IMR-90 (cell line): Measurements from ENCODE around the gene ADAM15. TPM values are rescaled to one million over a fixed set of nuclear protein-coding genes. Genes with fewer than 3 reads are reported as not detected.

Experiments
- ATAC-seq: fragments of 200-7000 bp; cut with Tn5 transposase; 2 replicates; pipeline ENCODE4 v1.9.1; 2020; ENCODE audit warnings: low read depth, mild to moderate bottlenecking, moderate library complexity
- BruUV-seq: library from RNA; stranded (reverse); fragments of 400-500 nt; replicated peaks from 2 replicates; lab custom pipeline; 2021; lab: Mats Ljungman, UMichigan
- CTCF ChIA-PET: fragments of 300-600 bp; formaldehyde crosslinking; extraction: SDS; loops from one replicate; lab custom pipeline; 2021; ENCODE audit warnings: antibody characterized with exemption; lab: Yijun Ruan, JAX
- POLR2A ChIA-PET: fragments of 300-600 bp; sonication (Branson Sonifier 250); formaldehyde crosslinking; loops from one replicate; lab custom pipeline; 2022; ENCODE audit warnings: antibody characterized with exemption; ENCODE audit not compliant: unreplicated experiment; lab: Charles Lee
- DNase-seq: peaks from one replicate; pipeline ENCODE4 v3.0.0; 2013
- H2AFZ ChIP-seq: replicated peaks from 2 replicates; pipeline ENCODE3; 2013; ENCODE audit warnings: low read length, mild to moderate bottlenecking; ENCODE audit not compliant: poor library complexity
- H2AK5ac ChIP-seq: 2 replicates; pipeline ENCODE4 v1.6.1; 2013; ENCODE audit warnings: low read depth, low read length, inconsistent platforms
- H2AK9ac ChIP-seq: replicated peaks from 2 replicates; pipeline ENCODE3; 2013; ENCODE audit warnings: mild to moderate bottlenecking, low read depth, low read length, moderate library complexity; ENCODE audit not compliant: poor library complexity
- H2BK120ac ChIP-seq: 2 replicates; pipeline ENCODE4 v1.6.1; 2013; ENCODE audit warnings: low read depth, low read length, inconsistent platforms
- H2BK15ac ChIP-seq: 3 replicates; pipeline ENCODE4 v1.6.1; 2013; ENCODE audit warnings: low read depth, low read length, inconsistent platforms
- H2BK20ac ChIP-seq: 2 replicates; pipeline ENCODE4 v1.6.1; 2013; ENCODE audit warnings: low read depth, mild to moderate bottlenecking, inconsistent platforms, low read length, moderate library complexity
- H2BK5ac ChIP-seq: 2 replicates; pipeline ENCODE4 v1.6.1; 2013; ENCODE audit warnings: mild to moderate bottlenecking, low read depth, low read length, inconsistent platforms; ENCODE audit not compliant: poor library complexity, severe bottlenecking
- H3K14ac ChIP-seq: replicated peaks from 2 replicates; pipeline ENCODE4 v1.6.1; 2013; ENCODE audit warnings: low read depth, low read length, inconsistent platforms
- H3K18ac ChIP-seq: 2 replicates; pipeline ENCODE4 v1.6.1; 2013; ENCODE audit warnings: low read depth, low read length, control low read depth
- H3K23ac ChIP-seq: 2 replicates; pipeline ENCODE4 v1.6.1; 2013; ENCODE audit warnings: low read depth, low read length, inconsistent platforms
- H3K27ac ChIP-seq: 2 replicates; pipeline ENCODE4 v1.5.1; 2013; ENCODE audit warnings: mild to moderate bottlenecking, control low read depth, low read length; ENCODE audit not compliant: insufficient read depth
- H3K27me3 ChIP-seq: 2 replicates; pipeline ENCODE4 v1.6.1; 2013; ENCODE audit warnings: low read length; ENCODE audit not compliant: control insufficient read depth, insufficient read depth
- H3K36me3 ChIP-seq: 2 replicates; pipeline ENCODE4 v1.6.1; 2013; ENCODE audit warnings: low read length, mixed read lengths; ENCODE audit not compliant: control insufficient read depth, insufficient read depth
- H3K4ac ChIP-seq: 2 replicates; pipeline ENCODE4 v1.6.1; 2013; ENCODE audit warnings: low read depth, low read length, inconsistent platforms
- H3K4me1 ChIP-seq: 2 replicates; pipeline ENCODE4 v1.6.1; 2013; ENCODE audit warnings: low read length, mixed read lengths; ENCODE audit not compliant: control insufficient read depth, insufficient read depth
- H3K4me2 ChIP-seq: 2 replicates; pipeline ENCODE4 v1.6.1; 2013; ENCODE audit warnings: low read depth, mild to moderate bottlenecking, control low read depth, low read length, moderate library complexity
- H3K4me3 ChIP-seq: 2 replicates; pipeline ENCODE4 v1.5.1; 2013; ENCODE audit warnings: low read depth, mild to moderate bottlenecking, control low read depth, low read length, moderate library complexity; ENCODE audit not compliant: insufficient read depth
- H3K56ac ChIP-seq: 2 replicates; pipeline ENCODE4 v1.6.1; 2013; ENCODE audit warnings: low read length, inconsistent platforms; ENCODE audit not compliant: insufficient read depth; ENCODE audit errors: extremely low read depth
- H3K79me1 ChIP-seq, 2 experiments: 2 replicates each; pipeline ENCODE4 v1.6.1; 2013; ENCODE audit warnings: low read length in 2 of 2, inconsistent platforms in 1 of 2, low read depth in 1 of 2
- H3K9ac ChIP-seq: 2 replicates; pipeline ENCODE4 v1.6.1; 2013; ENCODE audit warnings: low read depth, low read length, control low read depth
- H3K9me1 ChIP-seq: 2 replicates; pipeline ENCODE4 v1.6.1; 2013; ENCODE audit warnings: low read length, inconsistent platforms; ENCODE audit not compliant: insufficient read depth
- H3K9me3 ChIP-seq: 2 replicates; pipeline ENCODE4 v1.6.1; 2013; ENCODE audit warnings: low read length; ENCODE audit not compliant: control insufficient read depth, insufficient read depth
- H4K20me1 ChIP-seq: 2 replicates; pipeline ENCODE4 v1.6.1; 2013; ENCODE audit warnings: low read length, inconsistent platforms; ENCODE audit not compliant: insufficient read depth
- H4K5ac ChIP-seq: 2 replicates; pipeline ENCODE4 v1.6.1; 2013; ENCODE audit warnings: mild to moderate bottlenecking, low read depth, low read length, control low read depth
- H4K8ac ChIP-seq, 2 experiments: 2 replicates each; pipeline ENCODE4 v1.6.1; 2013; ENCODE audit warnings: low read depth in 2 of 2, low read length in 2 of 2, control low read depth in 1 of 2, inconsistent platforms in 1 of 2
- H4K91ac ChIP-seq: 2 replicates; pipeline ENCODE4 v1.6.1; 2013; ENCODE audit warnings: low read depth, low read length, inconsistent platforms; ENCODE audit not compliant: insufficient read depth
- BHLHE40 ChIP-seq: fragments of 150-350 bp; IDR thresholded peaks from 2 replicates; pipeline ENCODE4 v1.6.1; 2016; ENCODE audit warnings: mild to moderate bottlenecking, low read depth, low read length
- CHD1 ChIP-seq: IDR thresholded peaks from 2 replicates; pipeline ENCODE4 v1.6.1; 2012; ENCODE audit warnings: low read depth, low read length, improper control_type of control experiment
- FOS ChIP-seq: fragments of 150-350 bp; IDR thresholded peaks from 2 replicates; pipeline ENCODE4 v1.6.1; 2016; ENCODE audit warnings: low read depth, low read length
- MAFK ChIP-seq: IDR thresholded peaks from 2 replicates; pipeline ENCODE4 v1.6.1; 2012; ENCODE audit warnings: low read depth, low read length, improper control_type of control experiment
- MAZ ChIP-seq: IDR thresholded peaks from 2 replicates; pipeline ENCODE4 v1.6.1; 2012; ENCODE audit warnings: low read depth, mild to moderate bottlenecking, low read length, improper control_type of control experiment, moderate library complexity, borderline replicate concordance
- NFE2L2 ChIP-seq: fragments of 150-350 bp; IDR thresholded peaks from 2 replicates; pipeline ENCODE4 v1.6.1; 2016; ENCODE audit warnings: low read depth, mild to moderate bottlenecking, low read length
- POLR2A ChIP-seq: IDR thresholded peaks from 2 replicates; pipeline ENCODE4 v1.6.1; 2012; ENCODE audit warnings: mild to moderate bottlenecking, low read depth, low read length
- RAD21 ChIP-seq: IDR thresholded peaks from 2 replicates; pipeline ENCODE4 v1.6.1; 2012; ENCODE audit warnings: low read length, improper control_type of control experiment
- RFX5 ChIP-seq: IDR thresholded peaks from 2 replicates; pipeline ENCODE4 v1.8.0; 2012; ENCODE audit warnings: low read depth, mild to moderate bottlenecking, low read length, moderate library complexity
- SMC3 ChIP-seq: fragments of 150-350 bp; IDR thresholded peaks from 2 replicates; pipeline ENCODE4 v1.6.1; 2016; ENCODE audit warnings: low read depth, mild to moderate bottlenecking, antibody characterized with exemption, low read length, moderate library complexity
- WGBS, 2 experiments: methylation state at CpG; one replicate each; pipeline versions ENCODE4 v1.1.5 to v1.1.7; 2013; ENCODE audit warnings: missing lambda C conversion rate in 2 of 2; ENCODE audit not compliant: insufficient read length in 1 of 2; ENCODE audit errors: extremely low coverage in 2 of 2; 5-methylcytosine and 5-hydroxymethylcytosine counted together
- dilution Hi-C: fragments of 300-500 bp; cut with HindIII; formaldehyde crosslinking; loops from one replicate; pipeline ENCODE4 v1.14.3; 2018; ENCODE audit warnings: low sequenced_read_pairs; ENCODE audit not compliant: unreplicated experiment
- in situ Hi-C: fragments of 300-500 bp; cut with MboI; formaldehyde crosslinking; loops from 3 replicates; pipeline ENCODE4 v1.14.3; 2019; ENCODE audit warnings: low sequenced_read_pairs, inconsistent platforms, mixed read lengths
- intact Hi-C: fragments of 100-400 bp; cut with micrococcal nuclease; formaldehyde crosslinking; loops from 2 replicates; pipeline ENCODE4 v1.10.0; 2022
- polyA plus RNA-seq, 3 experiments: library from polyadenylated mRNA; depleted of rRNA; stranded (reverse); fragments of >200 nt; gene quantifications; 2 replicates each; pipeline ENCODE4 v1.2.3, GENCODE V29; 2012; ENCODE audit warnings: low replicate concordance in 1 of 3
- total RNA-seq: library from RNA; depleted of rRNA; stranded (reverse); fragments of >200 nt; gene quantifications from 2 replicates; pipeline ENCODE4 v1.2.3, GENCODE V29; 2012
- TF ChIP-seq, protein P1 (sequence below): fragments of 150-350 bp; IDR thresholded peaks from 2 replicates; pipeline ENCODE4 v1.6.1; 2016; ENCODE audit warnings: low read depth, mild to moderate bottlenecking, low read length, moderate library complexity, borderline replicate concordance

Gene ADAM15
- total and polyA plus RNA-seq, 2 of the 4 experiments (the other 2 are of a cell fraction) = 25.6 to 52.4 TPM

GRCh38 chr1:155029513-155030242 lies 21.4 kb upstream of the ADAM15 start:
- in situ Hi-C loops (no loop called here), dilution Hi-C loops (no loop called here), intact Hi-C loops (no loop called here)
- Histone ChIP-seq H3K4ac (no peak overlapping the region), H2AK5ac (no peak overlapping the region), H3K79me1 (no peaks in the 10 kb centered on the region), H2AFZ (no peak overlapping the region), H2BK20ac (no peak overlapping the region), H3K23ac (no peak overlapping the region), H4K5ac (no peak overlapping the region), H3K4me3 (no peak overlapping the region), H4K20me1 (no peaks in the 10 kb centered on the region; the same call in 1 of the 2 replicates), H3K27ac (no peak overlapping the region), H3K27me3 (peaks cover 33% of the 10 kb centered on the region), H3K9me1 (peaks cover 4% of the 10 kb centered on the region), H2BK15ac (no peak overlapping the region), H2AK9ac (no peak overlapping the region), H4K8ac (no peak overlapping the region), H3K56ac (no peak overlapping the region), H3K18ac (no peak overlapping the region), H3K4me2 (no peak overlapping the region), H3K36me3 (no peaks in the 10 kb centered on the region), H3K9me3 (no peaks in the 10 kb centered on the region), H3K4me1 (peaks cover 3% of the 10 kb centered on the region; the same call in 1 of the 2 replicates), H3K9ac (no peak overlapping the region), H4K91ac (no peak overlapping the region), H3K14ac (no peak overlapping the region), H2BK5ac (no peak overlapping the region), H2BK120ac (no peak overlapping the region)
- ATAC-seq (no peak), DNase-seq (no peak)
- TF ChIP-seq MAZ (no peak), MAFK (no peak), POLR2A (no peak), SMC3 (no peak), NFE2L2 (no peak), CHD1 (no peak), RFX5 (no peak), FOS (no peak), RAD21 (no peak), BHLHE40 (no peak)
- TF ChIP-seq, protein P1, sequence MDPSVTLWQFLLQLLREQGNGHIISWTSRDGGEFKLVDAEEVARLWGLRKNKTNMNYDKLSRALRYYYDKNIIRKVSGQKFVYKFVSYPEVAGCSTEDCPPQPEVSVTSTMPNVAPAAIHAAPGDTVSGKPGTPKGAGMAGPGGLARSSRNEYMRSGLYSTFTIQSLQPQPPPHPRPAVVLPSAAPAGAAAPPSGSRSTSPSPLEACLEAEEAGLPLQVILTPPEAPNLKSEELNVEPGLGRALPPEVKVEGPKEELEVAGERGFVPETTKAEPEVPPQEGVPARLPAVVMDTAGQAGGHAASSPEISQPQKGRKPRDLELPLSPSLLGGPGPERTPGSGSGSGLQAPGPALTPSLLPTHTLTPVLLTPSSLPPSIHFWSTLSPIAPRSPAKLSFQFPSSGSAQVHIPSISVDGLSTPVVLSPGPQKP = no peak
- POLR2A ChIA-PET = no interaction called here
- no TSS peak for BruUV-seq
- WGBS, 2 experiments = 50% methylated on average over 1 of the region's 16 CpGs; no CpG with 5 or more reads in 1 of the 2 experiments
- CTCF ChIA-PET = no interaction called here
